GM18508 (cell line): ENCODE measurements around the gene BACE2.

Experiments used
- ATAC-seq: cut with Tn5 transposase; IDR thresholded peaks from one replicate; pipeline ENCODE4 v1.9.1; 2021; ENCODE audit warnings: moderate number of reproducible peaks; ENCODE audit not compliant: insufficient read depth, unreplicated experiment

The BACE2 gene

GRCh38 chr21:41167348-41168342, at the start of gene BACE2:
BACE2 (plus strand) TSS chr21:41168160; CDS start chr21:41168264, 104 bp downstream.
- ATAC-seq, result no peak

GRCh38 chr21:41119901-41120300, 48.1 kb upstream of the BACE2 start:
- no peak for ATAC-seq

- no peak for ATAC-seq
Observed at GRCh38 chr21:41120997-41121396, 47.0 kb upstream of the BACE2 start.

GRCh38 chr21:41121785-41122415, 46.1 kb upstream of the BACE2 start:
- ATAC-seq, result no peak

GRCh38 chr21:41124641-41125201, 43.2 kb upstream of the BACE2 start:
- ATAC-seq, result no peak

- no peak for ATAC-seq
Observed at GRCh38 chr21:41128981-41129380, 39.0 kb upstream of the BACE2 start.

GRCh38 chr21:41130883-41131282, 37.1 kb upstream of the BACE2 start:
- no peak for ATAC-seq

- no peak for ATAC-seq
Observed at GRCh38 chr21:41133874-41134522, 34.0 kb upstream of the BACE2 start.

GRCh38 chr21:41135746-41136145, 32.2 kb upstream of the BACE2 start:
- no peak for ATAC-seq

GRCh38 chr21:41136286-41136685, 31.7 kb upstream of the BACE2 start:
- ATAC-seq, result no peak

GRCh38 chr21:41137401-41137800, 30.6 kb upstream of the BACE2 start:
- ATAC-seq, result no peak

- no peak for ATAC-seq
Observed at GRCh38 chr21:41137889-41138288, 30.1 kb upstream of the BACE2 start.

GRCh38 chr21:41138711-41139110, 29.2 kb upstream of the BACE2 start:
- ATAC-seq, result no peak

- no peak for ATAC-seq
Observed at GRCh38 chr21:41139275-41139674, 28.7 kb upstream of the BACE2 start.

- no peak for ATAC-seq
Observed at GRCh38 chr21:41139951-41140350, 28.0 kb upstream of the BACE2 start.

GRCh38 chr21:41141031-41141457, 26.9 kb upstream of the BACE2 start:
- ATAC-seq, result no peak

GRCh38 chr21:41142051-41142795, 25.7 kb upstream of the BACE2 start:
- ATAC-seq, result no peak

GRCh38 chr21:41143596-41144325, 24.2 kb upstream of the BACE2 start:
- no peak for ATAC-seq
